HepG2 (cell line): Measurements from ENCODE around the gene ZFAND6. TPM values are rescaled to one million over a fixed set of nuclear protein-coding genes. Genes with fewer than 3 reads are reported as not detected.

Experiments
- ATF1 ChIP-seq: IDR thresholded peaks from 2 replicates; pipeline ENCODE4 v1.6.1; 2016; ENCODE audit warnings: mild to moderate bottlenecking, control low read depth
- ATF4 ChIP-seq, 2 experiments: fragments of 450-650 bp in 1 of 2; sonication (generic) in 1 of 2; formaldehyde crosslinking; IDR thresholded peaks; 2 replicates each; pipeline versions ENCODE4 v1.5.0 to v1.8.0; 2020 to 2022; ENCODE audit warnings: mild to moderate bottlenecking in 1 of 2, missing genetic modification reagents in 1 of 2
- FOXJ3 ChIP-seq: sonication (generic); formaldehyde crosslinking; IDR thresholded peaks from 2 replicates; pipeline ENCODE4 v1.4.0; 2020; ENCODE audit warnings: missing genetic modification reagents, mild to moderate bottlenecking, borderline replicate concordance
- HNRNPK ChIP-seq: fragments of 200-400 bp; formaldehyde crosslinking; IDR thresholded peaks from 2 replicates; pipeline ENCODE4 v1.6.1; 2018; ENCODE audit warnings: low read length, low read depth, moderate library complexity, mild to moderate bottlenecking; ENCODE audit not compliant: poor library complexity, severe bottlenecking
- ISL2 ChIP-seq: sonication (generic); formaldehyde crosslinking; IDR thresholded peaks from 2 replicates; pipeline ENCODE4 v1.5.0; 2020; ENCODE audit warnings: missing genetic modification reagents
- MLX ChIP-seq: IDR thresholded peaks from 2 replicates; pipeline ENCODE4 v1.6.1; 2016
- MNT ChIP-seq: fragments of 450-650 bp; IDR thresholded peaks from 2 replicates; pipeline ENCODE4 v1.6.1; 2016
- POLR2G ChIP-seq: fragments of 200-400 bp; formaldehyde crosslinking; IDR thresholded peaks from 2 replicates; pipeline ENCODE4 v1.6.1; 2018; ENCODE audit warnings: mild to moderate bottlenecking, low read depth, low read length, moderate library complexity
- PRDM4 ChIP-seq: sonication (generic); formaldehyde crosslinking; IDR thresholded peaks from 2 replicates; pipeline ENCODE4 v1.9.0; 2021; ENCODE audit warnings: missing genetic modification reagents, borderline replicate concordance
- SETDB1 ChIP-seq: sonication (generic); formaldehyde crosslinking; IDR thresholded peaks from 2 replicates; pipeline ENCODE4 v1.5.1; 2020; ENCODE audit warnings: missing genetic modification reagents, mild to moderate bottlenecking, borderline replicate concordance
- STAT6 ChIP-seq: sonication (generic); formaldehyde crosslinking; IDR thresholded peaks from 2 replicates; pipeline ENCODE4 v1.4.0; 2020; ENCODE audit warnings: missing genetic modification reagents, mild to moderate bottlenecking, borderline replicate concordance
- U2AF2 ChIP-seq: fragments of 200-400 bp; formaldehyde crosslinking; IDR thresholded peaks from 2 replicates; pipeline ENCODE4 v1.6.1; 2017; ENCODE audit warnings: low read depth, mild to moderate bottlenecking, low read length
- ZNF232 ChIP-seq: sonication (generic); formaldehyde crosslinking; IDR thresholded peaks from 2 replicates; pipeline ENCODE4 v1.4.0; 2020; ENCODE audit warnings: missing genetic modification reagents, borderline replicate concordance
- ZNF674 ChIP-seq: sonication (generic); formaldehyde crosslinking; IDR thresholded peaks from 2 replicates; pipeline ENCODE4 v1.5.0; 2020; ENCODE audit warnings: low read depth, mild to moderate bottlenecking, missing genetic modification reagents
- ZSCAN25 ChIP-seq: sonication (generic); formaldehyde crosslinking; IDR thresholded peaks from 2 replicates; pipeline ENCODE4 v1.8.0; 2022; ENCODE audit warnings: mild to moderate bottlenecking, missing genetic modification reagents
- ZSCAN29 ChIP-seq: sonication (generic); formaldehyde crosslinking; conservative IDR thresholded peaks from 2 replicates; pipeline ENCODE4 v1.4.0; 2020; ENCODE audit warnings: mild to moderate bottlenecking, missing genetic modification reagents
- polyA plus RNA-seq, 8 experiments: library from polyadenylated mRNA; depleted of rRNA in 3 of 8; stranded (reverse) in 7 of 8; unstranded in 1 of 8; fragments of >200 nt; fragmentation: Illumina TruSeq in 4 of 8; extraction: Trizol in 4 of 8; gene quantifications; 2 replicates each; pipeline versions ENCODE4 v1.2.1 to v1.2.3, GENCODE V29; 2011 to 2016; ENCODE audit warnings: low read depth in 4 of 8, missing spikeins in 1 of 8, mixed read lengths in 1 of 8; ENCODE audit not compliant: insufficient read depth in 1 of 8
- total RNA-seq, 5 experiments: library from RNA; depleted of rRNA; stranded (reverse); fragments of >200 nt; fragmentation: Illumina TruSeq; extraction: Trizol; gene quantifications; 2 replicates each; pipeline ENCODE4 v1.2.3, GENCODE V29; 2016; ENCODE audit warnings: low read depth in 1 of 5

Gene ZFAND6
- total and polyA plus RNA-seq, 2 of the 13 experiments (the other 11 are each of a cell fraction or from before 2014, with no cell fraction given): 84.2 to 115 TPM

GRCh38 chr15:80160570-80161156 is 101.2 kb downstream of the ZFAND6 start (continued):
- TF ChIP-seq MNT (peak; percentile 81), ZNF232 (CRISPR knock-in tag) (no peak), HNRNPK (no peak), MLX (CRISPR knock-in tag) (peak; percentile 90), ZSCAN25 (CRISPR knock-in tag) (no peak), ZSCAN29 (CRISPR knock-in tag) (no peak), PRDM4 (CRISPR knock-in tag) (no peak), ATF4 (CRISPR knock-in tag; IDR thresholded peaks at IDR 0.05) (no peak; a peak in 1 of 4 replicates), U2AF2 (no peak), ZNF674 (CRISPR knock-in tag) (no peak), SETDB1 (no peak), FOXJ3 (no peak), ISL2 (CRISPR knock-in tag) (no peak), STAT6 (CRISPR knock-in tag) (0 out of 2 replicates have a peak, but pooled peaks have one; percentile 36), ATF1 (no peak), POLR2G (no peak)
